T-helper 2 cell (primary cell): Measurements from ENCODE around the gene ALDH5A1.

Experiments used
- DNase-seq, 5 experiments: peaks; one replicate each; pipeline versions ENCODE4 v3.0.0 to v3.0.0-alpha.2; 2012 to 2022

Gene ALDH5A1

DNA sequence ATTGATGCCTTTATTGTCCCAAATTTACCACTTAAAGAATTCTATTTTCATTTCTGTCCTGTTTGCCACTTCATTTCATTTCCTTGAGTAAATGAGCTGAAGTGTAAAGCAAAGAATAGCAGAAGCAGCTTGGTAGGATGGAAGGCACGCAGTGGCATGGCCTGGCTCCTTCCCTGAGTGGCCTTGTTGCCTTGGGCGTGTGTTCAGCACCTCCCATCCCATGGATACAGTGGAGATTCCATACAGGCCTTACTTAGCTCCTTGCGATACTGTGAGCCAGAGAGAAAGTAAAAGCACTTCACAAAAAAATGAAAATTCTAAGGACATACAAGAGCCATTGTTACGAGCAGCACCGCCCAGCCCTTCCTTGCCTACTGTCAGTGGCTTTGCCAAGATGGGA, 39.6 kb downstream of the ALDH5A1 start:
- DNase-seq, result no peak

DNA sequence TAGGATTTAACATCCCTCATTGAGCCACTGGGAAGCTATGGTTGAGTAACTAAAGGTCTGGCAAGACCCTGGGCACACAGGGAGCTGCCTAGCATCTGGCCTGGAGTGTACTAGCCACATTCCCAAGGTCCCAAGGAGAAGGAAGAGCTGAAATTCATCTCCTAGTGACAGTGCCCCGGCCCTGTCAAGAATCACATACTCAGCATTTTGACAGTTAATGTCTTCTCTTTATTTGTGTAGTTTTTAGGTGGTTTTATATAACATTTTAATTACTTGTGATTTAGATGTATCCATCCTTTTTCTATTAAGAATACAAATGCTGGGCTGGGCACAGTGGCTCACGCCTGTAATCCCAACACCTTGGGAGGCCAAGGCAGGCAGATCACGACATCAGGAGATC, 40.4 kb downstream of the ALDH5A1 start:
- DNase-seq, result no peak

DNA sequence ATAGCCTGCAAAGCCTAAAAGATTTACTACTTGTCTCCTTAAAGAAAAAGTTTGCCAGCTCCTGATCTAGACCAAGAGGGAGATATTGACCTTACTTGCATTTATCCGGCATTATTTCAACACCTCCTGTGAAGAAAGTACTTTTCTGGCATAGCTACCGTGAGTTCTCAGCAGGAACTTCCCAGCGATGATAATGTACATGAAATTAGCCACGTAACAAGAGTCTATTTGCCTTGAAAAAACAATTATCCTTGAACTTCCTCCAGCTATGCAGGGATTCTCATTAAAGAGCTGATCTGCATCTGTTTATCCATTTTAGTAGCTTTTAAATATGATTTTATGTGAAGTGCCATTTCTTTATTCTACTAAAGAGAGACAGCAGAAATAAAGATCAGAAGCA, 41.7 kb downstream of the ALDH5A1 start:
- DNase-seq, result no peak

DNA sequence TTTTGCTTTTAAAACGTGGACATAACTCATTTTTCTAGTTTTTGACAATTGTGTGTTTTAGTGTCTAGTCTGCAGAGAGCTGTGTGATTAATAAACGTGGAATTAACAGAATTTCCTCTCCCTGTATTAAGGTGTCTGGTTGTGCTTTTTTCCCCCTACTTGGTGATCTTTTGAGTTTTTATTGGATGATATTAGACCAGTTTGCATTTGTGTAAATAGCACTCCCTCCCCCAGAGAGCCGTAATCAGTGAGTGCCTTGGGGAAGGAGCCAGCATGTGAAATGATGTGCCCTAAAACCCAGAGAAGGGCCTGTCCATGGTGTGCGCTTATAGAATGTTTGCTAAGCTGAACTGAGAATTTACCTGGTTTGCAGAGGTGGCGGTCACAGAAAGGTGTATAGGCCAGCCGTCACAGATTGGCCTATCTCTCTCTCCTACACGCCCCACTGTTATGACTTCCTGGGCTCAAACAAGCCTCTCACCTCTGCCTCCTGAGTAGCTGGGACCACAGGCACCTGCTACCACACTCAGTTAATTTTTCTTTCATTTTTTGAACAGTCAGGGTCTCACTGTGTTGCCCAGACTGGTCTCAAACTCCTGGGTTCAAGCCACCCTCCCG, 42.4 kb downstream of the ALDH5A1 start:
- DNase-seq, result no peak

DNA sequence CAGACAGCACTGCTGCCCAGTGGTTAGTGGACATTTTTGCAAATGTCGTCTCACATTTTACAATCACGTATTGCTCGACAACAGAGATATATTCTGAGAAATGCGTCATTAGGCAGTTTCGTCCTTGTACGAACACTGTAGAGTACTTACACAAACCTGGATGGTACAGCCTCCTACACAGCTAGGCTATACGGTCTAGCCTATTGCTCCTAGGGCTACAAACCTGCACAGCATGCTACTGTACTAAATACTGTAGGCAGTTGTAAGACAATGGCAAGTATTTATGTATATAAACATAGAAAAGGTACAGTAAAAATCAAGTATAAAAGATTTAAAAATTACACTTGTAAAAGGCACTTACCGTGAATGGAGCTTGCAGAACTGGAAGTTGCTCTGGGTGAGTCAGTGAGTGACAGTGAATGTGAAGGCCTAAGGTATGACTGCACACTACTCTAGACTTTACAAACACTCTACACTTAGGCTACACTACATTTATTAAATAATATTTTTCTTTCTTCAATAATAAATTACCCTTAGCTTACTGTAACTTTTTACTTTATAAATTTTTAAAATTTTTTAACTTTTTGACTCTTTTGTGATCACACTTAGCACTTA, 43.1 kb downstream of the ALDH5A1 start:
- no peak for DNase-seq

DNA sequence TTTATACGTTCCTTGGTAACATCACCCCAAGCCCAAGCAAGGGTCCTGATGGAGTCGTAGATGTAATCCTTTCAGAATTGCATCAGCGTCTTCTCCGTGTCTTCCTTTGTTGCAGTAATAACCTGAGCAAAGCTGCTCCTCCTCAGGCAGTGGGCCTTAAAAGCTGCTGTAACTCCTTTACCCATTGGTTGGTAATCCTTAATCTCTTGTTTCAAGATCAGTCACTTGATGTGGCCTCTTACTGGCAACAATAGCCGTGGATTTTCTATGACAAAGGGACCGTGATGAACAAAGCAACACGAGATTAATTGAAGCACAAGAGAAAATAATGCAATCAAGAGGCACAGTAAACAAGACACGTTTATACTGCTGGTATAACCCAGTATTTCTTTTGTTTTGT, 44.6 kb downstream of the ALDH5A1 start:
- no peak for DNase-seq

DNA sequence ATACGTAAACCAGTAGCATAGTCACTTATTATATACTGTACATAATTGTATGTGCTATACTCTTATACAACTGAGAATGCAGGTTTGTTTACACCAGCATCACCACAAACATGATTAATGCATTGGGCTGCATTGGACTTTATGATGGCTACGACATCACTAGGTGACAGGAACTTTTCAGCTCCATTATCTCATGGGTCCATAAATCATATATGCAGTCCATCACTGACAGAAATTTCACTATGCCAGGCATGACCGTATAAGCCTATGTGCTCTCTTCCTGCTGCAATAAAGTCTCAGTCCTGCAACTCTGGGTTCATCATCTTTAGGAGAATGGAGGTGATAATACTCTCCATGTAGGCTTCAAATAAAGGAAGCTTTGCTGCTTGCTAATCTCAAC, 45.4 kb downstream of the ALDH5A1 start:
- DNase-seq, result no peak

DNA sequence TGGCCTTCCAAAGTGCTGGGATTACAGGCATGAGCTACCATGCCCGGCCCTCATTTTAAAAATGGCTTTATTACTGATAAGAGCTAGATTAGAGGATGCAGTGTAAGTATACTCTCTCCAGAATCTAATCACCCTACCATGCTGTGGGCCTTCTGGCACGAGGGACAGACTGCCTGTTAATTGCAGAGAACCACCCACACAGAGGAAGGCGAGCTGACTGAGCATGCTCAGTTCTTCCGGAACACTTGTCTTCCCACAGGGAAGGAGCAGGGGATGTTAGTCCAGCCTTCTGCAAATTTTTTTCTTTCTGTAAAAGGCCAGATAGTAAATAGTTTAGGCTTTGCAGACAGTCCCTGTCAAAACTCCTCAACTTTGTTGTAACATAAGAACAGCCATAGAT, 48.9 kb downstream of the ALDH5A1 start:
- no peak for DNase-seq

DNA sequence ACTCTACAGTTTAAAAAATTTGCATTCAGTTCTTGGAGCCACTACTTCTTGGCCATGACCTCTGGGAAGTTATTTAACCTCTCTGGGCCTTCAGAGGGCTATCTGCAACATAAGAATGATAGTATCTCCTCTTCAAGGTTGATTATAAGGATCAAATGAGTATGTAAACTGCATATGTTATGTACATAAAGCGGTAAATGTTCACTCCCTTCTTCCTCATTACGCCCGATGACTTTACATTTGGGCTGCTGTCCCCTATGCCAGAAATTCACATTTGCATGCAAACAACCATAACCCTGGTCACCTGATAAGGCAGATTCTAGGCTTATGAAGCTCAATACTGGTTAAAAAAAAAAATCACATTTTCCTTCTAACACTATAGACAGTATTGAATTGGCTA, 50.4 kb downstream of the ALDH5A1 start:
- DNase-seq, result no peak

DNA sequence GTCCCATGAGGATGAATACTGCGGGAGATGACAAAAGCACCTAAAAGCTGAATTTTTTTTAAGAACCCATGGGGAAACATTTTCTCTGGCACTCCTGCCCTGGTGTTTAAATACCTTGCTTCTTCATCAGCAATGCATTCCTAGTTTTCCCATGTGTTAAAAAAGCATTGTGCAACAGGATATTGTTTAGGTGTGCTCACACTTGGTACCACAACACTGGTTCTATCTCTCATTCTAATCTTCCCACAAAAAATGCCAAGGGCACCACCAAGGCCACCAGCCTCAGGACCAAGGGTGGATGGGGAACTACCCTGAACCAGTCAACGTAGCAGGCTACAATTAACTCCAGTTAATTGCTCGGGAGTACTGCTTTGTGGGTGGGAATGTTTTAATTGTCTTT, 50.9 kb downstream of the ALDH5A1 start:
- DNase-seq, result no peak

DNA sequence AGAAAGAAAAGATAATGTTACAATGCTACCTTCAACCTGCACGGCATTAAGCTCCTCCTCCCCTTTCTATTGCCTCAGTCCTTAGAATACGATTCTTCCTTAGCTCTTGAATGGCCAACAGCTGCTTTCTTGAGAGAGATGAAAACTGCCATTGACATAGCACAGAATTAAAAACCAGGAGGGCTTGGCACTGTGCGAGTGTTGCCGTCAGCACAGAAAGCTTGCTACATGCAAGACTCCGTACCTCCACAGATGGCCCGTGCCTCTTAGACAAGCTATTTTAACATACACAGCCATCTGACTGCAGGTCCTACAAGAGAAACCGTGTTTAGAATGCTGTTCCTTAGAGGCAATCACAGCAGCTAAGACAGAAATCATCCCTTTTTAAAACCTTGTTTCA, 51.7 kb downstream of the ALDH5A1 start:
- DNase-seq, result no peak

DNA sequence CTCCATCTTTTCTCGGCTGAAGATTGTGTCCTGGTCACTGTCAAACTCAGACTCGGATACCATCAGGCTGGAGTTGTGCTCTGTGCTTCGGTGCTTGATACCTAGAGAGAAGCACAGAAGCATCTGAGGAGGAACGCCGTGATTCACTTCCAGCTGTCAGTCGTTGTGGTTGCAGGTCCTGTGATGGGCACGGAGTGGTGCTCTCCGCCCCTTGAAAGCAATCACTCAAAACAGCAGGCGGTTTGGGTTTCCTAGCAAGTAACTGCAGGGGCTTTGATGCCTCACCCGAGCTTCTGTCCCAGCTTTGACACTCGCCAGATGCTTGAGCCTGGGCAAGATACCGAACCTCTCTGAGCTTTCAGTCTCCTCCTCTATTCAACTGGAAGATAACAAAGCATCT, 52.5 kb downstream of the ALDH5A1 start:
- DNase-seq, result peak in 3 of 5 experiments; percentile 1 to 71 (median 14)

DNA sequence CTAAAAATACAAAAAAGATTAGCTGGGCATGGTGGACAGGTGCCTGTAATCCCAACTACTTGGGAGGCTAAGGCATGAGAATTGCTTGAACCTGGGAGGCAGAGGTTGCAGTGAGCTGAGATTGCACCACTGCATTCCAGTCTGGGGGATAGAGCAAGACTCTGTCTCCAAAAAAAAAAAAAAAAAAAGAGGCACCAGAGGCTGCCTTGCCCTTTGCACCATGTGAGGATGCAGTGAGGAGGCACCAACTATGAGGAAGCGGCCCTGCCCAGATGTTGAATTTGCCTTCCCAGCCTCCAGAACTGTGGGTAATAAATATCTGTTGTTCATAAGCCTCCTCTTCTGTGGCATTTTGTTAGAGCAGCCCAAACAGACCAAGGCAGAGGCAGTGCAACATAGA, 54.4 kb downstream of the ALDH5A1 start:
- DNase-seq, result no peak

DNA sequence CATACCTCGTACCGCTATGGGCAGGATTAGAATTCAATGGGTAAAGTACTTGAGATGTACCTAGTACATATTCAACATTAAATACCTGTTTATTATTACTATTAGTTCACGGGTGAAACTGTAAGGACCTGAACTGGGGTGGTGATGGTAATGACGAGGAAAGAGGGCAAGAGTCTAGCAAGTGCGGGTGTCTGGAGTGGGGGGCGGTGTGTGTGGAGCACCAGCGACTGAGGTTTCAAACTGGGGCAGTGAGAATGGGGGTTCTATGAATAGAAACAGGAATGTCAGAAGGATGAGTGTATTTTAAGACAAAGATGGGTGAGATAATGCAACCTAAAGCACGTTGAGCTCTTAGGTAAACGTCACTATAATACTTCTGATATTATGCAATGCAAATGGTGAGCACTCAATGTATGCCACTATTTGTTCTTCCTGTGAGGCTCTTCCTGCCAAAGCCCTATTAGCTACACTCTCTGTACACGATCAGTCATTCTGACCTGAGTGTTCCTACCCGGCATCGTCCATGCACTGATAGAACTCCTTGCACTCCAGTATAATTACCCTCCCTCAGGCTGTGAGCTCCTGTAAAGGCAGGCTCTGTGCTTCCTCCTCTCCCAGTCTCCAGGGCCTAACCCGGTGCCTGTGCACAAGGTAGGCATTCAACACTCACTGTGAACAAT, 55.0 kb downstream of the ALDH5A1 start:
- DNase-seq, result no peak

DNA sequence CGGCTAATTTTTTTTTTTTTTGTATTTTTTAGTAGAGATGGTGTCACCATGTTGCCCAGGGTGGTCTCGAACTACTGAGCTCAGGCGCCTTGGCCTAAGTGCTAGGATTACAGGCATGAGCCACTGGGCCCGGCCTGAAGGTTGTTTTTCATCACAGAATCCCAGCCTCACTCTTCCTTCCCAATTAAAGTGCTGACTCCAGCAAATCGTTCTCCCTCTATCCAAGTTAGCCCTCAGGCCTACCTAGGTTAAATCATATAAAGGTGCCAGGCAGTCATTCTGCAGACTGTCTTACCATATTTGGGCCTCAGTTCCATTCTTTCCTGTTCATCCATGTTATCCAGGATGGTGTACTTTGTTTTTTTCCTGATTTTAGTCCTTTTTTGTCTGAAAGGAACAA, 56.4 kb downstream of the ALDH5A1 start:
- no peak for DNase-seq

DNA sequence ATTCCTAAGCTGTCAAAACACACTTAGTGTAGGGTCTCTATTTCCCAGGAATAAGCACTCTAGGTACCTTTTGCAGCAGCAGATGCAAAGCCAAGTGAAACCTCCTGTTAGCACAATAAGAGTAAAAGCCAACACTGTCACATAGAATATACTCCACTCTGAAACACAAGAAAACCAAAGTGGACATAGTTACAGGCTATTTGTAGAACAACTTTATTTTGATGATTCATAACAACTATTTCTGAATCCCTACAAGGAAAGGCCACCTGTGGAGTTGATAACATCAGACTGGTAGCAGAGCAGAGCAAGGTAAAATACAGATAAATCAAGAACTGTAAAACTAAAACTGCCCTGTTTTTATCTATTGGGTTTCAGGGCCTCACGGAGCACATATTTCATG, 59.7 kb downstream of the ALDH5A1 start:
- no peak for DNase-seq

DNA sequence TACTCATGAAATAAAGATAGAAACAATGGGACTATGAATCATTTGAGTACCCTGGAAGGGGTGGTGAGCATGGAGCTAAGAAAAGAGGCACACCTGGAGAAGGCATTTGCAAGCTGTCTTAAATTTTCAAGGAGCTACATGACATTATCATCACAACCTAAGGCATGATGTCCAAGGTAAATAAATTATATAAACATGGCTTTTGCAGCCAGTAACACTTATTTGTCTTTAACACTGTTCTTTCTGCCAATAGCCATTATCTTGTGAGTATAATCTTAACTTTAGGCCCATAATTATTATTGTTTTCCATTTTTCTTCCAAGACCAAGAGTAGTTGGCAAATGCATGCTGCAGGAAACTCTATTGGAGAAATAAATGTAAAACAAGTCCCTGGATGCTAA, 63.7 kb downstream of the ALDH5A1 start:
- DNase-seq, result no peak

DNA sequence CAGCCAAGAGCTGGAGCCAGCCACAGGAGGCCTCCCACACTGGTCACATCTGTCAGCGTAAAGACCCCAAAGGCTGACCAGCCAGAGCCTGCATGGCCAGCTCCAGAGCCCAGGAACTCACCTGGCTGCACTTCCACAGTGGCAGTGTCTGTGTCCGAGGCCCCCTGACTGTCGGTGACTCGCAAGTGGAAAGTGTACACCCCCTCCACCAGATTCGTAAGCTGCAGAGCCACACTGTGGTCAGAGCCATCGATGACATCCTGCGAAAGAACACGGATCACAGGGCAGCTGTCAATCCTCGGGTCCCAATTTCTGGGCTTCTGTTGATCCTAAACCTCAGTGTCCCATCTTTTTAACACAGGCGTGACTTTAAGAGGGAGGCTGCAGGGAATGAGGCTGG, 69.3 kb downstream of the ALDH5A1 start:
- no peak for DNase-seq

DNA sequence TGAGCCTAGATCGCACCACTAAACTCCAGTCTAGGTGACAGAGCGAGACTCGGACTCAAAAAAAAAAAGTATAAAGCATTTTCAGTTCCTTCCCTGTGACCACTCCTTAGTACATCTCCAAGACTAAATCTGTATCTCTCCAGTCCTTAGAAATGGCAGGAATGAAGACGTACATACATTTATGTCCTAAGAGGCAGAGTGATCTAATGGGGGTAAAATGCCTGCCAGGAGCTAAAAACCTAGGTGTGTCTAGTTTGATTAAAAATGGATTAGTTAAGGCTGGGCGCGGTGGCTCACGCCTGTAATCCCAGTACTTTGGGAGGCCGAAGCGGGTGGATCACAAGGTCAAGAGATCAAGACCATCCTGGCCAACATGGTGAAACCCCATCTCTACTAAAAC, 70.4 kb downstream of the ALDH5A1 start:
- no peak for DNase-seq

DNA sequence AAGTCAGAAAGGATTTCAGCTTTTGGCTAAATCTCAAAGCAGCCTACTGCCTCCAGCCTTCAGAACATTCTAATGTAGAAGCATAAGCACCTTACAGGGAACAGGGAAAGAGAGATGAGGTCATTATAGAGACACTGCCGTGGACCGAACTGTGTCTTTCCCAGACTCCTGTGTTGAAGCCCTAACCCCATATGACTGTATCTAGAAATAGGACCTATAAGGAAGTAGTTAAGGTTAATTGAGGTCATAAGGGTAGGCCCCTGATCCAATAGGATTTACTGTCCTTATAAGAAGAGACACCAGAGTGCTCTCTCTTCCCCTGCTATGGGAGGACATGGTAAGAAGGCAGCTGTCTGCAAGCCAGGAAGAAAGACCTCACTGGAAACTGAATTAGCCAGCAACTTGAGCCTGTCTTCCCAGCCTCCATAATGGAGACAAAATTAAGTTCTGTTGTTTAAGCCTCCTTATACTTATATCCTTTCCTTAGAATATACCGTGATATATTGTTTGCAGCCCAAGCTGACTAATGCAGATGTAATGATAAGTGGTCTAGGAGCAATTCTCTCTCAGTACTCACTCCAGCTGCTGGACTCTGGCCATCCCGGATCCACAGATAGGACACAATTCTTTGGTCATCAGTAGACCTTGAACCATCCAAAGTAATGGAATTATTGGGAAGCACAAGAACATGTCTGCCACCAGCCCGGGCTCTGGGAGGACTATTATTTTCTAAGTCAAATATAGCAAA, 71.4 kb downstream of the ALDH5A1 start:
- DNase-seq, result no peak

DNA sequence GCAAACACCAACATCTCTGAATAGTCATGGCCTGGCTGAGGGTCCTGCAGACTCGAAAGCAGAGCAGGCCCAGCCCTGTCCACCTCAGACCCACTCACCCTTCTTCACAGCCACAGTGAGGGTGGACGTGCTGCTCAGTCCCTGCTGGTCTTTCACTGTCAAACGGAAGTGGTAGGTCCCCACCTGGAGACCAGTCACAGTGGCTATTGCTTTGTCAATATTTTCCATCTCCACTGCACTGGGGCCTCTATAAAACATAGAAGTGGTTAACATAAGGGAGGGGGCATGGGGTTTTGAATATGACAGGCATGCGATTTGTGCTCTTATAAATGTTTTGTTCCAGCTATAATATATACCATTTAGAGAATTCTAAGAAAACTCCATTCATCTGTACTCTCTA, 73.9 kb downstream of the ALDH5A1 start:
- no peak for DNase-seq

DNA sequence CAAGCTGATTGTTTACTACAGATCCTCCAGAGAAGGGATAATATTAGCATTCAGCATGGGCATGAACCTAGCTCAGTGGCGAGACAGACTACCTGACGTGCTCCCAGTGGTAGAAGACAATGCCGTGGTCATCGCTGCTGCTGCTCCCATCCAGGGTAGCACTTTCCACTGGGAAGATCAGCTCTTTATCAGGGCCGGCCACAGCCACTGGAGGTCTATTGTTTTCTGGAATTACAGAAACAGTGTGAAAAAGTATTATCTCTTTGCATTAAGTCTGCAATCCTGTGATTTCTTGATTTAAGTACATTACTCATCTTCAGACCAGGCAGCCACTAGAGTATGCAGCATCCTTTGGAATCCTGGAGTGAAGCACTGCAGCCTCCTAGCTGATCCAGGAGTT, 75.0 kb downstream of the ALDH5A1 start:
- DNase-seq, result no peak

DNA sequence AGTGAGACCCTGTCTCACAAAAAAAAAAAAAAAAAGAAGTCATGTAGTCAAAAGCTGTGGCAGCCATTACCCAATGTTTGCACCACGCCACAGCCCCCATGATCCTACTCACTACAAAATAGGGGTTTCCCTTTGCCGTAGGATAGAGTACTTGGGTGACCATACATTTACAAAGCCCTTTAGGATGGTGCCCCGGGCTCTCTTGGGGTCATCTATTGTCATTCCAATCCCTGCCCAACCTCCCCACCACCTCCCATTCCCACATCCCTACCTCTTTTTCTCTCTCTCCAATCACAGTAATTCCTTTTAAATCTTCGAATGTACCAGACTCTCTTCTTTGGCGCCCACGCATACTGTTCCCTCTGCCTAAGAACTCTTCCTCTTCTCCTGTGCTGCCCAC, 76.6 kb downstream of the ALDH5A1 start:
- no peak for DNase-seq

DNA sequence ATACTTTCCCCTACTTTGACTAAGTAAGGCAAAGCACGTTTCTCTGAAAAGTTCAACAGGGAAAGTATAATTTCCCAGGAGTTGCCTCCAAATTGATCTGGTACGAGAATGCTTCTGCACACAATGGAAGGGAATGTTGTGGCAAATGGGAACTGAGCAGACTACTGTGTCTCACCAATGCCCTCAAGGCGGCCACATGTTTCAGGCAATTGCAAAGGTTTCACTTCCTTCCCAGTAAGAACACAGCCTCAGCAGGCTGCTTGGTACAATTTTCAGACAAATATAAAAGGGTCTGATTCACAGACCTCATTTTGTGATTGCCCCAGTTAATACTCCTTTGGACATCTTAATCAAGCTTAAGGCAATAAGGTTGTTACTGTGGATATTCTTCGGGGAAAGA, 80.0 kb downstream of the ALDH5A1 start:
- no peak for DNase-seq
